Left lung (tissue), 10 donors: ENCODE results near the gene ZNF140. TPM values are rescaled to one million over a fixed set of nuclear protein-coding genes. Genes with fewer than 3 reads are reported as not detected.

Experiments
- ATAC-seq: fragments of 200-7000 bp; cut with Tn5 transposase; one replicate; pipeline ENCODE4 v1.9.1; 2020; ENCODE audit warnings: moderate library complexity
- DNase-seq, 4 donors: peaks; one replicate each; pipeline ENCODE4 v3.0.0-alpha.2; 2013 to 2020
- H3K27ac ChIP-seq, 2 donors: fragments of 200-600 bp; sonication (generic) in 1 of 2; one replicate each; pipeline versions ENCODE4 v1.5.0 to v1.8.0; 2020 to 2021
- H3K27me3 ChIP-seq, 2 donors: fragments of 200-600 bp; sonication (generic) in 1 of 2; one replicate each; pipeline versions ENCODE4 v1.5.0 to v1.8.0; 2020 to 2021
- H3K36me3 ChIP-seq, 2 donors: fragments of 200-600 bp; sonication (generic) in 1 of 2; one replicate each; pipeline versions ENCODE4 v1.5.0 to v1.8.0; 2020 to 2021
- H3K4me1 ChIP-seq, 2 donors: fragments of 200-600 bp; one replicate each; pipeline ENCODE4 v1.8.0; 2021
- H3K4me3 ChIP-seq, 2 donors: fragments of 200-600 bp; sonication (generic) in 1 of 2; one replicate each; pipeline versions ENCODE4 v1.5.0 to v1.8.0; 2020 to 2021; ENCODE audit warnings: mild to moderate bottlenecking in 1 of 2
- H3K9me3 ChIP-seq, 2 donors: fragments of 200-600 bp; sonication (generic) in 1 of 2; one replicate each; pipeline versions ENCODE4 v1.5.0 to v1.8.0; 2020 to 2021
- CTCF ChIP-seq, 2 donors: fragments of 200-600 bp; sonication (generic) in 1 of 2; IDR thresholded peaks; one replicate each; pipeline versions ENCODE4 v1.5.0 to v1.8.0; 2021; ENCODE audit warnings: antibody characterized with exemption in 2 of 2
- intact Hi-C, 2 donors: fragments of 100-400 bp; cut with DNase I; formaldehyde crosslinking; loops; one replicate each; pipeline versions ENCODE4 v1.11.2 to v1.14.2; 2022
- polyA plus RNA-seq, 6 donors: library from polyadenylated mRNA; unstranded; fragments of 120-200 nt; gene quantifications; one replicate each; pipeline ENCODE4 v1.2.1, GENCODE V29; 2013; ENCODE audit not compliant: insufficient read length in 6 of 6
- total RNA-seq, 2 donors: library from RNA; stranded (reverse); fragmentation: NEBNext Ultra II Directional; extraction: Animal tissue kit (Norgen Biotek cat#: 25700); gene quantifications; one replicate each; pipeline ENCODE4 v1.2.1, GENCODE V29; 2021
- donor health status: DM: no; HTN: yes; CAD: no.
- donor health status: DM: no; HTN: no; CAD: no.

The ZNF140 gene
- total and polyA plus RNA-seq, 8 donors, result 12.2 to 44.2 (median 40.0) TPM

- Histone ChIP-seq H3K9me3 (peaks cover 41 to 100% of the 10 kb centered on the region in 2 donors), H3K36me3 (peaks cover 16 to 68% of the 10 kb centered on the region in 2 donors), H3K4me3 (no peak overlapping the region), H3K4me1 (no peaks in the 10 kb centered on the region), H3K27ac (no peak overlapping the region), H3K27me3 (no peaks in the 10 kb centered on the region)
- intact Hi-C loops, result no loop called here
- DNase-seq (no peak), ATAC-seq (no peak)
- no peak for TF ChIP-seq CTCF (IDR thresholded peaks at IDR 0.05)
These were observed 26.4 kb downstream of the ZNF140 start for GRCh38 chr12:133107121-133107520.

GRCh38 chr12:133108150-133108549 lies 27.4 kb downstream of the ZNF140 start:
- DNase-seq (no peak), ATAC-seq (no peak)
- peaks cover 38 to 100% of the 10 kb centered on the region in 2 donors for H3K9me3 ChIP-seq
- no peaks in the 10 kb centered on the region for H3K4me1 ChIP-seq
- no peak overlapping the region for H3K4me3 ChIP-seq
- H3K36me3 ChIP-seq, result peaks cover 16 to 57% of the 10 kb centered on the region in 2 donors
- no peaks in the 10 kb centered on the region for H3K27me3 ChIP-seq
- intact Hi-C loops, result no loop called here
- no peak overlapping the region for H3K27ac ChIP-seq
- TF ChIP-seq CTCF (IDR thresholded peaks at IDR 0.05), result no peak

GRCh38 chr12:133120385-133121191 lies 39.9 kb downstream of the ZNF140 start:
- H3K9me3 ChIP-seq, result peaks cover 50 to 100% of the 10 kb centered on the region in 2 donors
- no peak for TF ChIP-seq CTCF (IDR thresholded peaks at IDR 0.05)
- intact Hi-C loops, result no loop called here

GRCh38 chr12:133124674-133125073 lies 44.0 kb downstream of the ZNF140 start:
- Histone ChIP-seq H3K4me1 (peaks cover 0 to 3% of the 10 kb centered on the region in 2 donors), H3K27ac (no peak overlapping the region), H3K27me3 (no peaks in the 10 kb centered on the region), H3K4me3 (no peak overlapping the region), H3K36me3 (peaks cover 4 to 86% of the 10 kb centered on the region in 2 donors), H3K9me3 (peaks cover 46 to 96% of the 10 kb centered on the region in 2 donors)
- DNase-seq (no peak), ATAC-seq (no peak)
- TF ChIP-seq CTCF (IDR thresholded peaks at IDR 0.05), result no peak
- intact Hi-C loops, result no loop called here

More at GRCh38 chr12:133120385-133121191, 39.9 kb downstream of the ZNF140 start:
- no peak overlapping the region for H3K4me3 ChIP-seq
- peaks cover 4 to 79% of the 10 kb centered on the region in 2 donors for H3K36me3 ChIP-seq
- H3K27ac ChIP-seq, result no peak overlapping the region
- DNase-seq (no peak), ATAC-seq (no peak)
- H3K27me3 ChIP-seq, result no peaks in the 10 kb centered on the region
- no peaks in the 10 kb centered on the region for H3K4me1 ChIP-seq

GRCh38 chr12:133129368-133130037 lies 48.8 kb downstream of the ZNF140 start:
- H3K4me3 ChIP-seq, result peak overlapping the region; percentile 73 to 88
- peak; percentile 38 for ATAC-seq
- no peak for TF ChIP-seq CTCF (IDR thresholded peaks at IDR 0.05)
- DNase-seq, result peak in 1 of 4 donors; percentile 53
- peaks cover 0 to 17% of the 10 kb centered on the region in 2 donors for H3K4me1 ChIP-seq
- peaks cover 15 to 81% of the 10 kb centered on the region in 2 donors for H3K9me3 ChIP-seq
- H3K27ac ChIP-seq, result peak overlapping the region; percentile 93 to 94
- no peaks in the 10 kb centered on the region for H3K27me3 ChIP-seq
- intact Hi-C loops, result no loop called here
- H3K36me3 ChIP-seq, result peaks cover 0 to 64% of the 10 kb centered on the region in 2 donors
